Mononuclear cell (primary cell): ENCODE data around the gene UNC13D. TPM values are rescaled to one million over a fixed set of nuclear protein-coding genes. Genes with fewer than 3 reads are reported as not detected.
"Not testable (repeated sequence)": the region's sequence is repeated elsewhere in the genome, so short reads cannot be mapped to it uniquely, and the experiment has no call there.

Experiments used
- H3K27me3 ChIP-seq: 2 replicates; pipeline ENCODE4 v1.6.0; 2011; ENCODE audit warnings: low read length, control low read depth; ENCODE audit not compliant: insufficient read depth
- H3K4me1 ChIP-seq: 2 replicates; pipeline ENCODE4 v1.5.1; 2011; ENCODE audit warnings: mild to moderate bottlenecking, low read length, control low read depth; ENCODE audit not compliant: insufficient read depth
- H3K4me3 ChIP-seq: 2 replicates; pipeline ENCODE4 v1.5.1; 2011; ENCODE audit warnings: mild to moderate bottlenecking, low read length, moderate library complexity
- H3K9me3 ChIP-seq: 2 replicates; pipeline ENCODE4 v1.5.1; 2011; ENCODE audit warnings: low read depth, mild to moderate bottlenecking, control low read depth, low read length
- total RNA-seq: library from RNA; depleted of rRNA; stranded (reverse); fragments of >200 nt; gene quantifications from one replicate; pipeline ENCODE4 v1.2.3, GENCODE V29; 2012

The UNC13D gene
- total RNA-seq, 1 donor = 42.9 TPM

GRCh38 chr17:75814021-75814395 is 30.2 kb downstream of the UNC13D start:
- Histone ChIP-seq H3K4me3 (no peak overlapping the region), H3K27me3 (no peaks in the 10 kb centered on the region), H3K4me1 (no peaks in the 10 kb centered on the region), H3K9me3 (no peaks in the 10 kb centered on the region)

- Histone ChIP-seq H3K9me3 (no peaks in the 10 kb centered on the region), H3K4me1 (no peaks in the 10 kb centered on the region), H3K4me3 (no peak overlapping the region), H3K27me3 (no peaks in the 10 kb centered on the region)
Observed at GRCh38 chr17:75813081-75814020, 30.9 kb downstream of the UNC13D start.

- Histone ChIP-seq H3K4me3 (no peak overlapping the region), H3K27me3 (no peaks in the 10 kb centered on the region), H3K9me3 (no peaks in the 10 kb centered on the region), H3K4me1 (no peaks in the 10 kb centered on the region)
Observed at GRCh38 chr17:75812096-75813013, 31.8 kb downstream of the UNC13D start.

- H3K4me1 ChIP-seq = no peaks in the 10 kb centered on the region
Observed at GRCh38 chr17:75811174-75811573, 33.0 kb downstream of the UNC13D start.

GRCh38 chr17:75810756-75811155 is 33.4 kb downstream of the UNC13D start:
- not testable (repeated sequence) for H3K4me3 ChIP-seq, H3K4me1 ChIP-seq, H3K27me3 ChIP-seq, H3K9me3 ChIP-seq

More at GRCh38 chr17:75811174-75811573, 33.0 kb downstream of the UNC13D start:
- Histone ChIP-seq H3K9me3 (no peaks in the 10 kb centered on the region), H3K4me3 (no peak overlapping the region), H3K27me3 (no peaks in the 10 kb centered on the region)

GRCh38 chr17:75810216-75810615 is 34.0 kb downstream of the UNC13D start:
- Histone ChIP-seq H3K4me3 (no peak overlapping the region), H3K9me3 (no peaks in the 10 kb centered on the region), H3K27me3 (no peaks in the 10 kb centered on the region), H3K4me1 (no peaks in the 10 kb centered on the region)

- H3K9me3 ChIP-seq = no peaks in the 10 kb centered on the region
Observed at GRCh38 chr17:75809631-75810111, 34.5 kb downstream of the UNC13D start.

GRCh38 chr17:75808905-75809621 is 35.1 kb downstream of the UNC13D start:
- Histone ChIP-seq H3K4me1 (no peaks in the 10 kb centered on the region), H3K27me3 (no peaks in the 10 kb centered on the region), H3K4me3 (no peak overlapping the region), H3K9me3 (no peaks in the 10 kb centered on the region)

More at GRCh38 chr17:75809631-75810111, 34.5 kb downstream of the UNC13D start:
- Histone ChIP-seq H3K4me3 (no peak overlapping the region), H3K4me1 (no peaks in the 10 kb centered on the region), H3K27me3 (no peaks in the 10 kb centered on the region)

GRCh38 chr17:75808549-75808904 is 35.7 kb downstream of the UNC13D start:
- H3K27me3 ChIP-seq = no peaks in the 10 kb centered on the region
- H3K9me3 ChIP-seq = no peaks in the 10 kb centered on the region
- H3K4me1 ChIP-seq = no peaks in the 10 kb centered on the region
- H3K4me3 ChIP-seq = no peak overlapping the region

- Histone ChIP-seq H3K27me3 (no peaks in the 10 kb centered on the region), H3K4me3 (no peak overlapping the region), H3K4me1 (no peaks in the 10 kb centered on the region), H3K9me3 (no peaks in the 10 kb centered on the region)
Observed at GRCh38 chr17:75807861-75808260, 36.3 kb downstream of the UNC13D start.

GRCh38 chr17:75806822-75807500 is 37.2 kb downstream of the UNC13D start:
- Histone ChIP-seq H3K9me3 (no peaks in the 10 kb centered on the region), H3K27me3 (no peaks in the 10 kb centered on the region), H3K4me1 (no peaks in the 10 kb centered on the region), H3K4me3 (no peak overlapping the region)

GRCh38 chr17:75803883-75804282 is 40.3 kb downstream of the UNC13D start:
- no peaks in the 10 kb centered on the region for H3K4me1 ChIP-seq
- H3K27me3 ChIP-seq = no peaks in the 10 kb centered on the region
- H3K9me3 ChIP-seq = no peaks in the 10 kb centered on the region
- H3K4me3 ChIP-seq = no peak overlapping the region

- H3K27me3 ChIP-seq = no peaks in the 10 kb centered on the region
- H3K4me1 ChIP-seq = no peaks in the 10 kb centered on the region
- no peak overlapping the region for H3K4me3 ChIP-seq
- no peaks in the 10 kb centered on the region for H3K9me3 ChIP-seq
Observed at GRCh38 chr17:75799402-75799801, 44.8 kb downstream of the UNC13D start.
